Activated naive CD4-positive, alpha-beta T cell treated with Interleukin-2 at 50 U/mL for 16 hours (primary cell): Measurements from ENCODE around the gene STN1.

Source experiments
- DNase-seq: peaks from one replicate; pipeline ENCODE4 v3.0.0-alpha.2; 2020

STN1 gene

GRCh38 chr10:103918053-103918846 lies at the start of gene STN1:
Gene STN1, minus strand, starts transcription at chr10:103918184. Its CDS starts 590 bp downstream, at chr10:103917594.
- peak; percentile 96 for DNase-seq

- peak; percentile 35 for DNase-seq
Measured at GRCh38 chr10:103967448-103968071, 49.6 kb upstream of the STN1 start.

GRCh38 chr10:103966671-103967447 lies 48.9 kb upstream of the STN1 start, which contains the start of gene SLK:
Gene SLK, plus strand, starts transcription at chr10:103967140. Its CDS starts 606 bp downstream, at chr10:103967746.
- peak; percentile 82 for DNase-seq

GRCh38 chr10:103960103-103960502 lies 42.1 kb upstream of the STN1 start:
- DNase-seq, result no peak

GRCh38 chr10:103958996-103959395 lies 41.0 kb upstream of the STN1 start:
- DNase-seq, result no peak

- no peak for DNase-seq
Measured at GRCh38 chr10:103954543-103954942, 36.6 kb upstream of the STN1 start.

GRCh38 chr10:103951942-103952341 lies 34.0 kb upstream of the STN1 start:
- no peak for DNase-seq

GRCh38 chr10:103951183-103951582 lies 33.2 kb upstream of the STN1 start:
- DNase-seq, result no peak

GRCh38 chr10:103949728-103950127 lies 31.7 kb upstream of the STN1 start:
- DNase-seq, result no peak

- DNase-seq, result no peak
Measured at GRCh38 chr10:103947799-103948516, 30.0 kb upstream of the STN1 start.

- no peak for DNase-seq
Measured at GRCh38 chr10:103942866-103943265, 24.9 kb upstream of the STN1 start.

- no peak for DNase-seq
Measured at GRCh38 chr10:103941801-103942200, 23.8 kb upstream of the STN1 start.

GRCh38 chr10:103939522-103939921 lies 21.5 kb upstream of the STN1 start:
- no peak for DNase-seq

- DNase-seq, result no peak
Measured at GRCh38 chr10:103936022-103936421, 18.0 kb upstream of the STN1 start.

- no peak for DNase-seq
Measured at GRCh38 chr10:103934308-103934707, 16.3 kb upstream of the STN1 start.

GRCh38 chr10:103933557-103934121 lies 15.7 kb upstream of the STN1 start:
- no peak for DNase-seq

GRCh38 chr10:103932971-103933370 lies 15.0 kb upstream of the STN1 start:
- DNase-seq, result no peak

GRCh38 chr10:103932271-103932670 lies 14.3 kb upstream of the STN1 start:
- DNase-seq, result no peak

GRCh38 chr10:103931603-103932002 lies 13.6 kb upstream of the STN1 start:
- DNase-seq, result no peak

GRCh38 chr10:103930881-103931280 lies 12.9 kb upstream of the STN1 start:
- DNase-seq, result no peak

GRCh38 chr10:103930449-103930848 lies 12.5 kb upstream of the STN1 start:
- DNase-seq, result no peak

- DNase-seq, result no peak
Measured at GRCh38 chr10:103929381-103929921, 11.5 kb upstream of the STN1 start.
